Right renal pelvis (tissue), 4 donors: ENCODE measurements around the gene SUN3. TPM values are rescaled to one million over a fixed set of nuclear protein-coding genes. Genes with fewer than 3 reads are reported as not detected.

Experiments used
- DNase-seq, 4 donors: peaks; one replicate each; pipeline ENCODE4 v3.0.0-alpha.2; 2013; ENCODE audit warnings: low read depth in 4 of 4, low spot score in 3 of 4, missing footprints in 1 of 4
- polyA plus RNA-seq, 4 donors: library from polyadenylated mRNA; unstranded; fragments of 120-200 nt; gene quantifications; one replicate each; pipeline ENCODE4 v1.2.1, GENCODE V29; 2013; ENCODE audit not compliant: insufficient read length in 4 of 4

Gene SUN3
- polyA plus RNA-seq, result under 1 TPM in 2 of 4 donors, not detected in 2; 0.29 to 0.44 TPM

- DNase-seq, result no peak
These were observed at the start of gene SUN3 for GRCh38 chr7:48028938-48029337. TSS of gene SUN3 (minus strand) at chr7:48029107. CDS start at chr7:48028938, 169 bp downstream.

- no peak for DNase-seq
These were observed 49.6 kb upstream of the SUN3 start for GRCh38 chr7:48078470-48078869.

- DNase-seq, result no peak
These were observed 48.5 kb upstream of the SUN3 start for GRCh38 chr7:48077423-48077822.

- DNase-seq, result no peak
These were observed 45.3 kb upstream of the SUN3 start for GRCh38 chr7:48074204-48074654.

- no peak for DNase-seq
These were observed 38.6 kb upstream of the SUN3 start for GRCh38 chr7:48067475-48067874.

GRCh38 chr7:48063985-48064384 is 35.1 kb upstream of the SUN3 start:
- no peak for DNase-seq

GRCh38 chr7:48059706-48060105 is 30.8 kb upstream of the SUN3 start:
- DNase-seq, result no peak

- DNase-seq, result no peak
These were observed 30.1 kb upstream of the SUN3 start for GRCh38 chr7:48058990-48059389.

GRCh38 chr7:48053736-48054135 is 24.8 kb upstream of the SUN3 start:
- DNase-seq, result no peak

GRCh38 chr7:48052748-48053147 is 23.8 kb upstream of the SUN3 start:
- DNase-seq, result no peak

GRCh38 chr7:48049850-48050249 is 20.9 kb upstream of the SUN3 start:
- DNase-seq, result no peak

- DNase-seq, result no peak
These were observed 19.2 kb upstream of the SUN3 start for GRCh38 chr7:48048113-48048512.

GRCh38 chr7:48046458-48046857 is 17.6 kb upstream of the SUN3 start:
- DNase-seq, result no peak

- no peak for DNase-seq
These were observed 16.4 kb upstream of the SUN3 start for GRCh38 chr7:48045195-48045765.

- DNase-seq, result no peak
These were observed 13.7 kb upstream of the SUN3 start for GRCh38 chr7:48042636-48043035.

- no peak for DNase-seq
These were observed 13.3 kb upstream of the SUN3 start for GRCh38 chr7:48042216-48042615.

- no peak for DNase-seq
These were observed 12.7 kb upstream of the SUN3 start for GRCh38 chr7:48041653-48041970.

GRCh38 chr7:48040944-48041652 is 12.2 kb upstream of the SUN3 start:
- DNase-seq, result no peak

- DNase-seq, result no peak
These were observed 10.1 kb upstream of the SUN3 start for GRCh38 chr7:48038815-48039506.

- peak in 3 of 4 donors; percentile 5 to 28 (median 10) for DNase-seq
These were observed 7.1 kb upstream of the SUN3 start for GRCh38 chr7:48035967-48036478.

- peak; percentile 67 to 80 (median 78) for DNase-seq
These were observed 6.5 kb upstream of the SUN3 start, which contains the start of gene C7orf57 for GRCh38 chr7:48035301-48035966. TSS of gene C7orf57 (plus strand) at chr7:48035543. CDS start at chr7:48036309, 766 bp downstream.
